GM18508 (cell line): ENCODE measurements around the gene ID1.
"Not testable (repeated sequence)": the region's sequence is repeated elsewhere in the genome, so short reads cannot be mapped to it uniquely, and the experiment has no call there.

Experiments used
- ATAC-seq: cut with Tn5 transposase; IDR thresholded peaks from one replicate; pipeline ENCODE4 v1.9.1; 2021; ENCODE audit warnings: moderate number of reproducible peaks; ENCODE audit not compliant: insufficient read depth, unreplicated experiment

Gene ID1

GRCh38 chr20:31596412-31596715 is 8.7 kb upstream of the ID1 start:
- ATAC-seq = not testable (repeated sequence)

GRCh38 chr20:31596831-31597480 is 8.1 kb upstream of the ID1 start:
- ATAC-seq = no peak

GRCh38 chr20:31597481-31597855 is 7.6 kb upstream of the ID1 start:
- ATAC-seq = no peak

- ATAC-seq = no peak
These were observed 2.7 kb upstream of the ID1 start for GRCh38 chr20:31602431-31602778.

GRCh38 chr20:31602779-31603441 is 2.2 kb upstream of the ID1 start:
- peak; percentile 49 for ATAC-seq

GRCh38 chr20:31603822-31604566 is 1.1 kb upstream of the ID1 start:
- ATAC-seq = no peak

- no peak for ATAC-seq
These were observed 490 bp upstream of the ID1 start for GRCh38 chr20:31604567-31605030.

- no peak for ATAC-seq
These were observed 1.1 kb downstream of the ID1 start for GRCh38 chr20:31605902-31606803.

- no peak for ATAC-seq
These were observed 1.9 kb downstream of the ID1 start for GRCh38 chr20:31606804-31607639.

- no peak for ATAC-seq
These were observed 2.7 kb downstream of the ID1 start for GRCh38 chr20:31607640-31608250.

GRCh38 chr20:31608251-31608945 is 3.3 kb downstream of the ID1 start:
- no peak for ATAC-seq

- ATAC-seq = not testable (repeated sequence)
These were observed 7.2 kb downstream of the ID1 start for GRCh38 chr20:31612271-31612640.

- no peak for ATAC-seq
These were observed 10.3 kb downstream of the ID1 start for GRCh38 chr20:31615416-31615815.

GRCh38 chr20:31617432-31618104 is 12.5 kb downstream of the ID1 start:
- no peak for ATAC-seq

- ATAC-seq = no peak
These were observed 15.2 kb downstream of the ID1 start for GRCh38 chr20:31620246-31620645.

- ATAC-seq = not testable (repeated sequence)
These were observed 18.0 kb downstream of the ID1 start for GRCh38 chr20:31623123-31623505.

GRCh38 chr20:31626534-31626933 is 21.4 kb downstream of the ID1 start:
- ATAC-seq = not testable (repeated sequence)

- ATAC-seq = not testable (repeated sequence)
These were observed 23.0 kb downstream of the ID1 start for GRCh38 chr20:31628057-31628456.
